ENCODE measurements around the gene GSDME. TPM values are rescaled to one million over a fixed set of nuclear protein-coding genes. Genes with fewer than 3 reads are reported as not detected.
A peak's percentile ranks its signal among the peaks of the same experiment; 100 is the strongest.

GSDME gene
- total and polyA plus RNA-seq, 7 donors = 1.6 to 11.9 (median 7.1) TPM

DNA sequence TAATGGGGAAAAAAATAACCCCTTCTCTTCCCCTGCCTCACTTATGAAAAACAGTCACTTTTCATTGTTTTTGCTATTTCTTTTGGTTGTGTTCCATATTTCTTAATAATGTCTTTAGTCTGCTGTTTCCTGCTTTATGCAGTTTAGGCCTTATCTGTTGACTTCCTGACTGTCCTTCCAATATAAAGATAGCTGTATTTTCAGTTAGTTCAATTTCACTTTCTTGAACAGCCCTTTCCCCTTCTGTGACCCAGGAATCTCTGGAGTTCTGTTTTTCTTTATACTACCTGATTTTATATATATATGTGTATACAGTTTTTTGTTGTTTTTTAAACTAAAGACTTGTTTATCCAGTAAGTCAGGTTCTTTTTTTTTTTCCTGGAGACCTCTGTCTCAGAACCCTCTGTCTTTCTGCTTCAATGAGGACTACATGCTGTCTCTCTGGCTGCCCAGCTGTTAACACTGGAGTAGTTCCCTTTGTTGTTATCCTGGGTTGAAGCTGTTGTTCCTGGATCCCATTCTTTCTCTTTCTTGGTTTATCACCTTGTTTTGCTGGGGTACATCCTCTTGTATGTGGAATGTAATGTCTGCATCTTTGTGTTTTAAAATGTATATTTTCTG is 87.2 kb downstream of the GSDME start:
- H3K9me3 ChIP-seq = no peaks in the 10 kb centered on the region
- intact Hi-C loops (cut with DNase I) = loop anchor here (5.0 to 10.0 kb wide), 5 partner anchors 95 to 1095 kb away; partner anchors contain the start of gene PALS2

DNA sequence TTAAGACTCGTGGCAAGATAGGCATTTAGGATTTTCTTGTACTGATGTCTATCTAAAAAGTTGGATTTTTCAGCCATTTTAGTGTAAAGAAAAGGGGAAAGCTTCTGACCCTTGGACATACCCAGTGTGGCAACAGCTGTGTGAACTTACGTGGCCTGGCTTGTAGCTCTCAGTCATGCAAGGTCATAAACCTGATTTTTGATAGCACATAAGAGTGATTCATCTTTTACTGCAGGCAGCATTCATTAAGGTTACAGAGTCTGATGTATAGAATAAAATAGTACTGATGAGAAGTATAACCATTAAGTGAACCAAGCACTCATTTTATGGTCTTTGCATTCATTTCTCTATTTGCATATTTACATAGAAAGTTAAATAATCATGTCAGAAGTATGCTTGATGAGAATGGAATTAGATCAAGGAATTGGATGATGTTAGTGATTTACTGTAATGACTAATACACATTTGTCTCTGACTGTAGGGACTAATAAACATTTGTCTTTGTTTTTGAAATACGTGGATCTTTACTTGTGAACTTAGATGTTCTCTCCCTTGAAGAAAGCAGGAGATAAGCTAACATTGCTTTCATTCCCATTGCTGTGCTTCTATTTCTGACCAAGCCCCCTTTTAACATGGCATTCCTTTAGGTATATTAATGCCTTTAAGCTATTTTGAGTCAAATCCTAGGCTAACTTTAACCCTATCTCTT is 88.2 kb downstream of the GSDME start:
- no peak for DNase-seq
- no peaks in the 10 kb centered on the region for H3K36me3 ChIP-seq
- H3K4me3 ChIP-seq = no peak overlapping the region
- H3K9me3 ChIP-seq = no peaks in the 10 kb centered on the region
- TF ChIP-seq POLR2A (IDR thresholded peaks at IDR 0.05) (no peak), POLR2AphosphoS5 (IDR thresholded peaks at IDR 0.05) (no peak), EP300 (IDR thresholded peaks at IDR 0.05) (no peak)
- TF ChIP-seq, protein P1, sequence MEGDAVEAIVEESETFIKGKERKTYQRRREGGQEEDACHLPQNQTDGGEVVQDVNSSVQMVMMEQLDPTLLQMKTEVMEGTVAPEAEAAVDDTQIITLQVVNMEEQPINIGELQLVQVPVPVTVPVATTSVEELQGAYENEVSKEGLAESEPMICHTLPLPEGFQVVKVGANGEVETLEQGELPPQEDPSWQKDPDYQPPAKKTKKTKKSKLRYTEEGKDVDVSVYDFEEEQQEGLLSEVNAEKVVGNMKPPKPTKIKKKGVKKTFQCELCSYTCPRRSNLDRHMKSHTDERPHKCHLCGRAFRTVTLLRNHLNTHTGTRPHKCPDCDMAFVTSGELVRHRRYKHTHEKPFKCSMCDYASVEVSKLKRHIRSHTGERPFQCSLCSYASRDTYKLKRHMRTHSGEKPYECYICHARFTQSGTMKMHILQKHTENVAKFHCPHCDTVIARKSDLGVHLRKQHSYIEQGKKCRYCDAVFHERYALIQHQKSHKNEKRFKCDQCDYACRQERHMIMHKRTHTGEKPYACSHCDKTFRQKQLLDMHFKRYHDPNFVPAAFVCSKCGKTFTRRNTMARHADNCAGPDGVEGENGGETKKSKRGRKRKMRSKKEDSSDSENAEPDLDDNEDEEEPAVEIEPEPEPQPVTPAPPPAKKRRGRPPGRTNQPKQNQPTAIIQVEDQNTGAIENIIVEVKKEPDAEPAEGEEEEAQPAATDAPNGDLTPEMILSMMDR (IDR thresholded peaks at IDR 0.05) = no peak
- no peaks in the 10 kb centered on the region for H3K27me3 ChIP-seq
- no peak overlapping the region for H3K27ac ChIP-seq
- WGBS, 2 donors = 21 to 70% methylated on average over 3 of the region's 3 CpGs
- H3K4me1 ChIP-seq = no peaks in the 10 kb centered on the region
- intact Hi-C loops (cut with DNase I) = loop anchor here (5.0 to 10.0 kb wide), 5 partner anchors 94 to 1094 kb away; partner anchors contain the start of gene PALS2

More for the DNA sequence above, 87.2 kb downstream of the GSDME start:
- no peak for DNase-seq
- Histone ChIP-seq H3K27ac (no peak overlapping the region), H3K4me1 (no peaks in the 10 kb centered on the region), H3K4me3 (no peak overlapping the region), H3K27me3 (no peaks in the 10 kb centered on the region), H3K36me3 (no peaks in the 10 kb centered on the region)
- TF ChIP-seq, protein P1 (IDR thresholded peaks at IDR 0.05) = no peak
- TF ChIP-seq EP300 (IDR thresholded peaks at IDR 0.05) = no peak
- no peak for TF ChIP-seq POLR2A (IDR thresholded peaks at IDR 0.05)
- no peak for TF ChIP-seq POLR2AphosphoS5 (IDR thresholded peaks at IDR 0.05)

DNA sequence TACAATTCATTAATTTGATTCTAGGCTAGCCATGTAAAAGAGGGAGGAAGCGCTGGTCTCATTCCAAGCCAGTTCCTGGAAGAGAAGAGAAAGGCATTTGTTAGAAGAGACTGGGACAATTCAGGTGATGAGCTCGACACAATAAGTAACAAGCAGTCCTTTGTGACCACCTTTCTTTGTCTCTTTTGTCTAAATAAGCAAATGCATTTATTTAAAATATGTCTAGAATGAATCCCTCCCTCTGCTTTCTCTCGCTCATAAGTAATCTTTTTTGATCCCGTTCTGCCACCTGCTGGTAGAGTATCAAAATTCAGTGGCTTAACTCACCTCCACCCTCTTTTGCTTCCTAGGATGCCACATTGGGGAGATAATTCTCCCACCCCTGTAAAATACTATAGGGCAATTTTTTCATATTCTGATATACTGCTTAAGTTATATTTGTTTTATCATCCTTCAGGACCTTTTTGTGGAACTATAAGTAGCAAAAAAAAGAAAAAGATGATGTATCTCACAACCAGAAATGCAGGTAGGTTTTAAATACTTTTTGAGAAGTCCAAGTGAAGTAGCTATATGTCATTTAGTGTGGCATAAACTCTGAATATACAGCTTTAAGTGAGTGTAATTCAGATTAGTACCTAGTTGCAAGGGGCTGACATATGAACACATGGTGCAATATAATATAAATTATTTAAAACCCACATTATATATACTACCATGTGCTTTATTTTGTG is 91.5 kb downstream of the GSDME start:
- Histone ChIP-seq H3K36me3 (no peaks in the 10 kb centered on the region), H3K27ac (no peak overlapping the region), H3K4me1 (no peaks in the 10 kb centered on the region), H3K27me3 (no peaks in the 10 kb centered on the region), H3K4me3 (no peak overlapping the region), H3K9me3 (no peaks in the 10 kb centered on the region)
- DNase-seq = no peak
- TF ChIP-seq, protein P1 (IDR thresholded peaks at IDR 0.05) = peak; percentile 10 to 68 (median 50)
- no peak for TF ChIP-seq POLR2A (IDR thresholded peaks at IDR 0.05)
- intact Hi-C loops (cut with DNase I) = loop anchor here (5.0 to 10.0 kb wide), 5 partner anchors 91 to 1091 kb away; partner anchors contain the start of gene PALS2
- WGBS, 2 donors = 28 to 30% methylated on average over 4 of the region's 4 CpGs

DNA sequence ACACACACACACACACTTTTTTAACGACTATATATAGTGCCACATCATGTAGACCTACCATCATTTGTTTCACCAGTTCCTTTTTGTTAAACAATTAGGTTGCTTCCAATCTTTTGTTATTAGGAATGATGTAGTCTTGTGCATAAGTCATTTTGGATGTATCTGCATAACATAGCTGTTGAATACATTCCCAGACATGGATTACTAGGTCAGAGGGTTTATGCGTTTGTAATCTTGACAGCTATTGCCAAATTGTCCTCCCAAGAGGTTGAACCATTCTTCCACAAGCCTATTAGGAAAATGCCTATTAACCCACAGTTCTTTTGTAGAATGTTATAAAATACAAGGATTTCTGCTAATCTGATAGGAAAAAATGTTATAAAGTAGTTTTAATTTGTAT is 96.7 kb downstream of the GSDME start:
- no peaks in the 10 kb centered on the region for H3K36me3 ChIP-seq
- DNase-seq = no peak
- no peaks in the 10 kb centered on the region for H3K4me1 ChIP-seq
- no peak for TF ChIP-seq POLR2AphosphoS5 (IDR thresholded peaks at IDR 0.05)
- TF ChIP-seq, protein P1 (IDR thresholded peaks at IDR 0.05) = no peak
- TF ChIP-seq POLR2A (IDR thresholded peaks at IDR 0.05) = no peak
- no peak for TF ChIP-seq EP300 (IDR thresholded peaks at IDR 0.05)
- H3K9me3 ChIP-seq = no peaks in the 10 kb centered on the region
- H3K27me3 ChIP-seq = no peaks in the 10 kb centered on the region
- no peak overlapping the region for H3K4me3 ChIP-seq
- intact Hi-C loops (cut with DNase I) = loop anchor here (10.0 kb wide), 4 partner anchors 86 to 1086 kb away; partner anchors contain the start of gene PALS2
- no peak overlapping the region for H3K27ac ChIP-seq
- WGBS, 2 donors = 72 to 76% methylated on average over 2 of the region's 2 CpGs
